G401.6 (cell line): ENCODE results near the gene PPARGC1A.

Experiments
- FAIRE-seq: peaks from 2 replicates; lab custom pipeline; 2012; peaks lifted over from hg19 to GRCh38; lab: Jason Lieb, UNC

The PPARGC1A gene

GRCh38 chr4:23906839-23907238, 17.0 kb upstream of the PPARGC1A start:
- FAIRE-seq: no peak

GRCh38 chr4:23904639-23905071, 14.8 kb upstream of the PPARGC1A start:
- no peak for FAIRE-seq

- no peak for FAIRE-seq
Observed at GRCh38 chr4:23903859-23904438, 14.1 kb upstream of the PPARGC1A start.

- no peak for FAIRE-seq
Observed at GRCh38 chr4:23902222-23902804, 12.5 kb upstream of the PPARGC1A start.

GRCh38 chr4:23900636-23901035, 10.8 kb upstream of the PPARGC1A start:
- no peak for FAIRE-seq

- FAIRE-seq: no peak
Observed at GRCh38 chr4:23899565-23899964, 9.7 kb upstream of the PPARGC1A start.

GRCh38 chr4:23897564-23898109, 7.8 kb upstream of the PPARGC1A start:
- FAIRE-seq: no peak

- FAIRE-seq: no peak
Observed at GRCh38 chr4:23894021-23894420, 4.2 kb upstream of the PPARGC1A start.

GRCh38 chr4:23891064-23891421, 1.2 kb upstream of the PPARGC1A start:
- FAIRE-seq: no peak

- no peak for FAIRE-seq
Observed at GRCh38 chr4:23890369-23891063, 669 bp upstream of the PPARGC1A start.

GRCh38 chr4:23889391-23889790, 456 bp downstream of the PPARGC1A start:
- no peak for FAIRE-seq

GRCh38 chr4:23888421-23889319, 1.2 kb downstream of the PPARGC1A start:
- no peak for FAIRE-seq

GRCh38 chr4:23887989-23888388, 1.9 kb downstream of the PPARGC1A start:
- FAIRE-seq: no peak

GRCh38 chr4:23887173-23887572, 2.7 kb downstream of the PPARGC1A start:
- FAIRE-seq: no peak

GRCh38 chr4:23885943-23886590, 3.8 kb downstream of the PPARGC1A start:
- FAIRE-seq: no peak

- FAIRE-seq: no peak
Observed at GRCh38 chr4:23884741-23885140, 5.1 kb downstream of the PPARGC1A start.

- FAIRE-seq: no peak
Observed at GRCh38 chr4:23884261-23884660, 5.6 kb downstream of the PPARGC1A start.

GRCh38 chr4:23882976-23883531, 6.8 kb downstream of the PPARGC1A start:
- FAIRE-seq: no peak

- FAIRE-seq: no peak
Observed at GRCh38 chr4:23881674-23882337, 8.0 kb downstream of the PPARGC1A start.

GRCh38 chr4:23881052-23881501, 8.8 kb downstream of the PPARGC1A start:
- FAIRE-seq: no peak
